Activated naive CD4-positive, alpha-beta T cell treated with anti-CD3 and anti-CD28 coated beads for 36 hours (primary cell): ENCODE data around the gene TENM4. TPM values are rescaled to one million over a fixed set of nuclear protein-coding genes. Genes with fewer than 3 reads are reported as not detected.

Source experiments
- CTCF ChIA-PET: fragments of 350-600 bp; sonication (Branson Sonifier 250); formaldehyde crosslinking; loops from one replicate; lab custom pipeline; 2021; ENCODE audit warnings: antibody characterized with exemption; lab: Charles Lee
- DNase-seq: peaks from one replicate; pipeline ENCODE4 v3.0.0-alpha.2; 2020
- H3K27ac Mint-ChIP-seq: one replicate; pipeline ENCODE4 v1.8.0; 2021; ENCODE audit warnings: mild to moderate bottlenecking, mixed read lengths
- H3K27me3 Mint-ChIP-seq: one replicate; pipeline ENCODE4 v1.8.0; 2021; ENCODE audit warnings: low read depth, mixed read lengths
- H3K36me3 Mint-ChIP-seq: one replicate; pipeline ENCODE4 v1.8.0; 2021; ENCODE audit warnings: low read depth, mixed read lengths
- H3K4me1 Mint-ChIP-seq: one replicate; pipeline ENCODE4 v1.8.0; 2021; ENCODE audit warnings: low read depth, mixed read lengths
- H3K4me3 Mint-ChIP-seq: one replicate; pipeline ENCODE4 v1.8.0; 2021; ENCODE audit warnings: mild to moderate bottlenecking, moderate library complexity, mixed read lengths
- H3K9me3 Mint-ChIP-seq: one replicate; pipeline ENCODE4 v1.8.0; 2021; ENCODE audit warnings: mixed read lengths
- intact Hi-C: fragments of 100-400 bp; cut with micrococcal nuclease; formaldehyde crosslinking; loops from one replicate; pipeline ENCODE4 v1.15.1; 2023
- total RNA-seq, 2 experiments: library from RNA; stranded (reverse); gene quantifications; one replicate each; pipeline ENCODE4 v1.2.3, GENCODE V29; 2021

TENM4 gene
- total RNA-seq, 2 experiments from 2014 or later, result not detected

GRCh38 chr11:78710417-78710816 lies 730.4 kb downstream of the TENM4 start:
- DNase-seq, result no peak
- Mint-ChIP-seq H3K9me3 (no peaks in the 10 kb centered on the region), H3K27ac (no peak overlapping the region), H3K27me3 (peaks cover 2% of the 10 kb centered on the region), H3K4me1 (no peaks in the 10 kb centered on the region), H3K4me3 (no peak overlapping the region), H3K36me3 (no peaks in the 10 kb centered on the region)
- CTCF ChIA-PET, result no interaction called here
- intact Hi-C loops, result no loop called here

- no peaks in the 10 kb centered on the region for H3K9me3 Mint-ChIP-seq
- CTCF ChIA-PET, result interaction anchor here (0.6 to 1.4 kb wide), 3 partner anchors 12 to 63 kb away, joined by 3 to 4 read pairs (median 3); no protein-coding TSS in a partner anchor
- H3K27me3 Mint-ChIP-seq, result peaks cover 2% of the 10 kb centered on the region
- no peak overlapping the region for H3K4me3 Mint-ChIP-seq
- intact Hi-C loops, result no loop called here
- H3K36me3 Mint-ChIP-seq, result no peaks in the 10 kb centered on the region
- H3K4me1 Mint-ChIP-seq, result no peaks in the 10 kb centered on the region
- DNase-seq, result no peak
- no peak overlapping the region for H3K27ac Mint-ChIP-seq
Measured at GRCh38 chr11:78708388-78708787, 732.4 kb downstream of the TENM4 start.

GRCh38 chr11:78706551-78706950 lies 734.3 kb downstream of the TENM4 start:
- Mint-ChIP-seq H3K9me3 (no peaks in the 10 kb centered on the region), H3K27ac (no peak overlapping the region), H3K36me3 (no peaks in the 10 kb centered on the region), H3K4me3 (no peak overlapping the region), H3K4me1 (no peaks in the 10 kb centered on the region), H3K27me3 (peaks cover 2% of the 10 kb centered on the region)
- CTCF ChIA-PET, result interaction anchor here (0.6 kb wide), 1 partner anchor 9 kb away, joined by 3 read pairs; no protein-coding TSS in a partner anchor
- intact Hi-C loops, result no loop called here
- DNase-seq, result no peak

- CTCF ChIA-PET, result no interaction called here
- Mint-ChIP-seq H3K27ac (no peak overlapping the region), H3K9me3 (no peaks in the 10 kb centered on the region), H3K4me3 (no peak overlapping the region), H3K27me3 (peaks cover 1% of the 10 kb centered on the region), H3K36me3 (no peaks in the 10 kb centered on the region), H3K4me1 (no peaks in the 10 kb centered on the region)
- intact Hi-C loops, result no loop called here
- DNase-seq, result no peak
Measured at GRCh38 chr11:78704811-78705210, 736.0 kb downstream of the TENM4 start.

GRCh38 chr11:78699609-78700135 lies 741.2 kb downstream of the TENM4 start:
- Mint-ChIP-seq H3K9me3 (no peaks in the 10 kb centered on the region), H3K4me1 (no peaks in the 10 kb centered on the region), H3K36me3 (no peaks in the 10 kb centered on the region), H3K4me3 (no peak overlapping the region), H3K27me3 (peaks cover 12% of the 10 kb centered on the region), H3K27ac (no peak overlapping the region)
- DNase-seq, result no peak
- CTCF ChIA-PET, result interaction anchor here (0.7 to 2.1 kb wide), 3 partner anchors 16 to 54 kb away, joined by 3 to 10 read pairs (median 6); no protein-coding TSS in a partner anchor
- intact Hi-C loops, result no loop called here

- no peaks in the 10 kb centered on the region for H3K4me1 Mint-ChIP-seq
- CTCF ChIA-PET, result interaction anchor here (1.0 kb wide), 1 partner anchor 17 kb away, joined by 3 read pairs; no protein-coding TSS in a partner anchor
- no peak for DNase-seq
- no peaks in the 10 kb centered on the region for H3K9me3 Mint-ChIP-seq
- H3K4me3 Mint-ChIP-seq, result no peak overlapping the region
- no peaks in the 10 kb centered on the region for H3K36me3 Mint-ChIP-seq
- no peak overlapping the region for H3K27ac Mint-ChIP-seq
- H3K27me3 Mint-ChIP-seq, result peaks cover 12% of the 10 kb centered on the region
- intact Hi-C loops, result no loop called here
Measured at GRCh38 chr11:78698612-78699011, 742.2 kb downstream of the TENM4 start.

GRCh38 chr11:78696177-78696576 lies 744.7 kb downstream of the TENM4 start:
- intact Hi-C loops, result no loop called here
- Mint-ChIP-seq H3K9me3 (no peaks in the 10 kb centered on the region), H3K36me3 (no peaks in the 10 kb centered on the region), H3K4me3 (no peak overlapping the region), H3K4me1 (no peaks in the 10 kb centered on the region), H3K27ac (no peak overlapping the region), H3K27me3 (peaks cover 14% of the 10 kb centered on the region)
- DNase-seq, result no peak
- CTCF ChIA-PET, result interaction anchor here (0.5 to 0.7 kb wide), 2 partner anchors 13 to 25 kb away, joined by 4 to 5 read pairs; no protein-coding TSS in a partner anchor

GRCh38 chr11:78694152-78694551 lies 746.7 kb downstream of the TENM4 start:
- Mint-ChIP-seq H3K36me3 (no peaks in the 10 kb centered on the region), H3K9me3 (no peaks in the 10 kb centered on the region)
- CTCF ChIA-PET, result no interaction called here

GRCh38 chr11:78691215-78691614 lies 749.6 kb downstream of the TENM4 start:
- intact Hi-C loops, result no loop called here
- Mint-ChIP-seq H3K9me3 (no peaks in the 10 kb centered on the region), H3K4me3 (no peak overlapping the region), H3K36me3 (no peaks in the 10 kb centered on the region), H3K27me3 (peaks cover 19% of the 10 kb centered on the region), H3K4me1 (no peaks in the 10 kb centered on the region), H3K27ac (no peak overlapping the region)
- no peak for DNase-seq
- CTCF ChIA-PET, result no interaction called here

More at GRCh38 chr11:78694152-78694551, 746.7 kb downstream of the TENM4 start:
- Mint-ChIP-seq H3K27ac (no peak overlapping the region), H3K4me1 (no peaks in the 10 kb centered on the region), H3K4me3 (no peak overlapping the region), H3K27me3 (peaks cover 21% of the 10 kb centered on the region)
- no peak for DNase-seq
- intact Hi-C loops, result no loop called here

GRCh38 chr11:78690352-78690987 lies 750.4 kb downstream of the TENM4 start:
- Mint-ChIP-seq H3K27ac (no peak overlapping the region), H3K4me3 (no peak overlapping the region), H3K4me1 (no peaks in the 10 kb centered on the region), H3K27me3 (peaks cover 14% of the 10 kb centered on the region), H3K9me3 (no peaks in the 10 kb centered on the region), H3K36me3 (no peaks in the 10 kb centered on the region)
- CTCF ChIA-PET, result interaction anchor here (1.2 kb wide), 1 partner anchor 45 kb away, joined by 4 read pairs; no protein-coding TSS in a partner anchor
- DNase-seq, result no peak
- intact Hi-C loops, result no loop called here

- no peak for DNase-seq
- intact Hi-C loops, result no loop called here
- no peaks in the 10 kb centered on the region for H3K36me3 Mint-ChIP-seq
- no peak overlapping the region for H3K4me3 Mint-ChIP-seq
- no peaks in the 10 kb centered on the region for H3K9me3 Mint-ChIP-seq
- H3K4me1 Mint-ChIP-seq, result no peaks in the 10 kb centered on the region
- CTCF ChIA-PET, result interaction anchor here (1.2 kb wide), 1 partner anchor 44 kb away, joined by 4 read pairs; no protein-coding TSS in a partner anchor
- H3K27me3 Mint-ChIP-seq, result peaks cover 14% of the 10 kb centered on the region
- no peak overlapping the region for H3K27ac Mint-ChIP-seq
Measured at GRCh38 chr11:78689585-78690153, 751.2 kb downstream of the TENM4 start.

- Mint-ChIP-seq H3K4me1 (no peaks in the 10 kb centered on the region), H3K9me3 (no peaks in the 10 kb centered on the region), H3K27me3 (peaks cover 18% of the 10 kb centered on the region), H3K27ac (no peak overlapping the region), H3K36me3 (no peaks in the 10 kb centered on the region), H3K4me3 (no peak overlapping the region)
- intact Hi-C loops, result no loop called here
- no peak for DNase-seq
- CTCF ChIA-PET, result interaction anchor here (0.6 to 1.2 kb wide), 2 partner anchors 21 to 43 kb away, joined by 3 to 4 read pairs; no protein-coding TSS in a partner anchor
Measured at GRCh38 chr11:78689101-78689500, 751.7 kb downstream of the TENM4 start.
